PC-3 (cell line): ENCODE results near the gene SIVA1.

Experiments used
- CTCF ChIP-seq: fragments of 300-600 bp; sonication (generic); conservative IDR thresholded peaks from 2 replicates; pipeline ENCODE4 v1.5.1; 2017; ENCODE audit warnings: antibody characterized with exemption, low read depth, mild to moderate bottlenecking, low read length
- EZH2 ChIP-seq: fragments of 300-600 bp; sonication (generic); IDR thresholded peaks from one replicate; pipeline ENCODE4 v1.6.1; 2017; ENCODE audit warnings: antibody characterized with exemption, mild to moderate bottlenecking, low read length; ENCODE audit not compliant: unreplicated experiment
- EZH2phosphoT487 ChIP-seq: fragments of 300-600 bp; sonication (generic); IDR thresholded peaks from 2 replicates; pipeline ENCODE4 v1.6.1; 2018; ENCODE audit warnings: mild to moderate bottlenecking, antibody characterized with exemption, low read length, borderline replicate concordance

- TF ChIP-seq EZH2 (no peak), CTCF (peak; percentile 70), EZH2phosphoT487 (no peak)
Measured at GRCh38 chr14:104768437-104769323, 15.7 kb downstream of the SIVA1 start.
